Measurements from ENCODE around the gene SEMA3A. TPM values are rescaled to one million over a fixed set of nuclear protein-coding genes. Genes with fewer than 3 reads are reported as not detected.

Gene SEMA3A
- total RNA-seq, 3 donors from 2014 or later = 2.9 to 23.2 (median 5.2) TPM

DNA sequence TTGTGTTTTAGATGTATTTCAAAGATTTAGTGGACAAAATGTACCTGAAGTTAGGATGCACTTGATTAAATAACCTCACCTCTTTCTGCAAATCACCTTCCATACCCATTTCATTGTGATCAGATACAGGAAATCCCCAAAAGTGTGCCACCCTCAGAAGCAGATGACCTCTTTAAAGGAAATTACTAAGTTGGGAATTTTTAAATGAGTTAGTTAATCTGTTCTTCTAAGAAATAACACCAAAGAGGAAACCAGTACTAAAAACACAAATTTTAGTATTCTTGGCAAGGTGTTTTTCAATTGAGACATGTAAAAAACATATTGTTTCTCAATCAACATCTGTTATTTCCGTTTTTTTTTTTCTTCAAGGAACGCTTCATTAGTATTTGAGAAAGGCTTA, 4.6 kb upstream of the SEMA3A start:
- Histone ChIP-seq H3K4me3 (no peak overlapping the region), H3K36me3 (no peaks in the 10 kb centered on the region), H3K9me3 (no peaks in the 10 kb centered on the region), H3K27me3 (no peaks in the 10 kb centered on the region), H3K4me1 (no peaks in the 10 kb centered on the region), H3K27ac (no peak overlapping the region)
- no peak for DNase-seq (ENCODE audit: low spot score in 2 of 2)
- TF ChIP-seq POLR2AphosphoS5 (IDR thresholded peaks at IDR 0.05) (no peak), POLR2A (IDR thresholded peaks at IDR 0.05) (no peak)
- TF ChIP-seq, protein P1, sequence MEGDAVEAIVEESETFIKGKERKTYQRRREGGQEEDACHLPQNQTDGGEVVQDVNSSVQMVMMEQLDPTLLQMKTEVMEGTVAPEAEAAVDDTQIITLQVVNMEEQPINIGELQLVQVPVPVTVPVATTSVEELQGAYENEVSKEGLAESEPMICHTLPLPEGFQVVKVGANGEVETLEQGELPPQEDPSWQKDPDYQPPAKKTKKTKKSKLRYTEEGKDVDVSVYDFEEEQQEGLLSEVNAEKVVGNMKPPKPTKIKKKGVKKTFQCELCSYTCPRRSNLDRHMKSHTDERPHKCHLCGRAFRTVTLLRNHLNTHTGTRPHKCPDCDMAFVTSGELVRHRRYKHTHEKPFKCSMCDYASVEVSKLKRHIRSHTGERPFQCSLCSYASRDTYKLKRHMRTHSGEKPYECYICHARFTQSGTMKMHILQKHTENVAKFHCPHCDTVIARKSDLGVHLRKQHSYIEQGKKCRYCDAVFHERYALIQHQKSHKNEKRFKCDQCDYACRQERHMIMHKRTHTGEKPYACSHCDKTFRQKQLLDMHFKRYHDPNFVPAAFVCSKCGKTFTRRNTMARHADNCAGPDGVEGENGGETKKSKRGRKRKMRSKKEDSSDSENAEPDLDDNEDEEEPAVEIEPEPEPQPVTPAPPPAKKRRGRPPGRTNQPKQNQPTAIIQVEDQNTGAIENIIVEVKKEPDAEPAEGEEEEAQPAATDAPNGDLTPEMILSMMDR (IDR thresholded peaks at IDR 0.05) = no peak
- intact Hi-C loops (cut with DNase I; ENCODE audit: low total_unique reads) = no loop called here

DNA sequence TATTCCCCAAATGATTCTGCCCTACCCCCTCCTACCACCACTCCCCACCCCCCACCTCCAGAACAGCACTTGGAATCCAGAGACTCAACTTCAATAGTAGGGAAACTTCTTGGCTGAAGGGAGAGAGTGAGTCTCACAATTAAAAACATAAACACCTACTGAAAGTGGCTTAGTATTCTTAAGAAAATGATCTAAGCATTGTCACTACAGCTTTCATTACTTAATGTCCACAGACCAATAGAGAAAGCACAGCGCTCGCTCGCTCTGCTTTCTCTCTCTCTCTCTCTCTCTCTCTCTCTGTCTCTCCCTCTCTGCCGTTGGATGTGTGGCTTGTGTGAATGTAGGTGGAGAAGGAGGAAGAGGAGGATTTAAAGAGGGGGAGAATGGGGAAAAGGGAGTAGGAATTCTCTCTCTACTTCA, 1.5 kb upstream of the SEMA3A start:
- Histone ChIP-seq H3K4me3 (peak overlapping the region; percentile 21 to 62 (median 47)), H3K36me3 (no peaks in the 10 kb centered on the region), H3K4me1 (no peaks in the 10 kb centered on the region), H3K9me3 (no peaks in the 10 kb centered on the region), H3K27ac (peak overlapping the region in 1 of 2 donors; percentile 42), H3K27me3 (no peaks in the 10 kb centered on the region)
- intact Hi-C loops (cut with DNase I; ENCODE audit: low total_unique reads) = no loop called here
- TF ChIP-seq POLR2AphosphoS5 (IDR thresholded peaks at IDR 0.05) (no peak), POLR2A (IDR thresholded peaks at IDR 0.05) (no peak)
- TF ChIP-seq, protein P1 (IDR thresholded peaks at IDR 0.05) = no peak
- DNase-seq (ENCODE audit: low spot score in 2 of 2) = no peak

GRCh38 chr7:84195295-84196060, 889 bp upstream of the SEMA3A start:
- H3K27ac ChIP-seq = peak overlapping the region in 1 of 2 donors; percentile 42
- no peaks in the 10 kb centered on the region for H3K9me3 ChIP-seq
- intact Hi-C loops (cut with DNase I; ENCODE audit: low total_unique reads) = no loop called here

GRCh38 chr7:84193747-84194146, 842 bp downstream of the SEMA3A start:
- H3K9me3 ChIP-seq = no peaks in the 10 kb centered on the region
- no peaks in the 10 kb centered on the region for H3K36me3 ChIP-seq
- H3K27me3 ChIP-seq = no peaks in the 10 kb centered on the region
- TF ChIP-seq, protein P1 (IDR thresholded peaks at IDR 0.05) = no peak
- TF ChIP-seq POLR2A (IDR thresholded peaks at IDR 0.05) (no peak), POLR2AphosphoS5 (IDR thresholded peaks at IDR 0.05) (no peak)
- DNase-seq (ENCODE audit: low spot score in 2 of 2) = no peak
- H3K4me1 ChIP-seq = no peaks in the 10 kb centered on the region
- intact Hi-C loops (cut with DNase I; ENCODE audit: low total_unique reads) = no loop called here
- peak overlapping the region in 2 of 3 donors; percentile 37 to 47 for H3K4me3 ChIP-seq
- no peak overlapping the region for H3K27ac ChIP-seq

More at GRCh38 chr7:84195295-84196060, 889 bp upstream of the SEMA3A start:
- TF ChIP-seq POLR2AphosphoS5 (IDR thresholded peaks at IDR 0.05) (no peak), POLR2A (IDR thresholded peaks at IDR 0.05) (no peak)
- TF ChIP-seq, protein P1 (IDR thresholded peaks at IDR 0.05) = no peak
- no peaks in the 10 kb centered on the region for H3K27me3 ChIP-seq
- H3K4me1 ChIP-seq = no peaks in the 10 kb centered on the region
- peak overlapping the region; percentile 37 to 62 (median 47) for H3K4me3 ChIP-seq
- DNase-seq (ENCODE audit: low spot score in 2 of 2) = no peak
- no peaks in the 10 kb centered on the region for H3K36me3 ChIP-seq

GRCh38 chr7:84191842-84192241, 2.7 kb downstream of the SEMA3A start:
- Histone ChIP-seq H3K36me3 (no peaks in the 10 kb centered on the region), H3K4me1 (no peaks in the 10 kb centered on the region), H3K27me3 (no peaks in the 10 kb centered on the region), H3K4me3 (peak overlapping the region in 1 of 3 donors; percentile 6), H3K27ac (no peak overlapping the region), H3K9me3 (no peaks in the 10 kb centered on the region)
- intact Hi-C loops (cut with DNase I; ENCODE audit: low total_unique reads) = no loop called here
- TF ChIP-seq POLR2A (IDR thresholded peaks at IDR 0.05) = no peak
- TF ChIP-seq POLR2AphosphoS5 (IDR thresholded peaks at IDR 0.05) = no peak
- TF ChIP-seq, protein P1 (IDR thresholded peaks at IDR 0.05) = no peak
- no peak for DNase-seq (ENCODE audit: low spot score in 2 of 2)

All from breast epithelium (tissue), 4 donors.